Hepatocyte (in vitro differentiated cells): ENCODE measurements around the gene PRMT6.

Source experiments
- CTCF ChIP-seq: fragments of 200-600 bp; sonication (generic); IDR thresholded peaks from 2 replicates; pipeline ENCODE4 v1.5.1; 2016; ENCODE audit warnings: antibody characterized with exemption, mild to moderate bottlenecking; ENCODE audit not compliant: poor library complexity
- EZH2 ChIP-seq: fragments of 200-600 bp; sonication (generic); IDR thresholded peaks from 2 replicates; pipeline ENCODE4 v1.6.1; 2016; ENCODE audit warnings: antibody characterized with exemption, mild to moderate bottlenecking, borderline replicate concordance
- EZH2phosphoT487 ChIP-seq: fragments of 200-600 bp; sonication (generic); IDR thresholded peaks from one replicate; pipeline ENCODE4 v1.6.1; 2018; ENCODE audit warnings: antibody characterized with exemption, mild to moderate bottlenecking, low read depth, moderate library complexity; ENCODE audit not compliant: unreplicated experiment, severe bottlenecking

DNA sequence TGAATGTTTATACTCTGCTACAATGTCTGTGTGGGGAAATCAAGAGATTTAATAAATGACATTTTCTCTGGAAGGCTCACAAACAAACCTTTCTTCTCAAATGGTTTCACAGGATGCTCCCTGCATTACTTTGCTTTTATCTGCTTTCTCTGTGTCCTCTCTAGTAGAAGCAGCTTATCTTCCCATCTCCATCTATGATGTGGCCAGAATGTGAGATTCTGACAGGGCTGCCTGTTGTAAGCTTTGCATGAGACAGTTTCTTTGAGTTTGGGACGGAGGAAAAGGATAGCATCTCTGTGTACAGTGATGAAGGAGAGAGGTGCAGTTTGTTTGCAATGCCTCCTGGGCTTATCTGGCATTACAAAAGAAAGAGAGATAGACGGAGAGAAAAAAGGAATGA lies 24.6 kb downstream of the PRMT6 start:
- TF ChIP-seq CTCF (no peak), EZH2 (no peak), EZH2phosphoT487 (no peak)
